HEK293 (cell line): ENCODE data around the gene RNF149.
"Not testable (repeated sequence)": the region's sequence is repeated elsewhere in the genome, so short reads cannot be mapped to it uniquely, and the experiment has no call there.

Source experiments
- CTCF ChIA-PET: fragments of 350-600 bp; formaldehyde crosslinking; extraction: SDS; loops from one replicate; lab custom pipeline; 2021; ENCODE audit warnings: antibody characterized with exemption; lab: Yijun Ruan, JAX
- POLR2A ChIA-PET: fragments of 300-600 bp; formaldehyde crosslinking; extraction: SDS; loops from one replicate; lab custom pipeline; 2020; ENCODE audit warnings: antibody characterized with exemption, inconsistent platforms; lab: Yijun Ruan, JAX
- H3K27ac ChIP-seq: fragments of 200-500 bp; sonication (Bioruptor generic); 2 replicates; pipeline ENCODE4 v1.5.1; 2014; ENCODE audit warnings: low read depth, low read length, control low read depth, inconsistent platforms; ENCODE audit errors: extremely low read depth
- H3K36me3 ChIP-seq, 2 experiments: fragments of 200-500 bp in 1 of 2; sonication (Bioruptor generic) in 1 of 2; 1 replicate in 1 of 2; 2 replicates in 1 of 2; pipeline ENCODE4 v1.5.1; 2014 to 2017; ENCODE audit warnings: inconsistent platforms in 2 of 2, low read length in 2 of 2; ENCODE audit not compliant: control insufficient read depth in 2 of 2, insufficient read depth in 1 of 2
- H3K4me1 ChIP-seq: fragments of 200-500 bp; sonication (Bioruptor generic); 2 replicates; pipeline ENCODE4 v1.5.1; 2014; ENCODE audit warnings: mild to moderate bottlenecking, low read length, inconsistent platforms; ENCODE audit not compliant: control insufficient read depth, insufficient read depth
- H3K4me3 ChIP-seq: 2 replicates; pipeline ENCODE4 v1.5.1; 2011; ENCODE audit warnings: low read depth, mild to moderate bottlenecking, control low read depth, low read length, moderate library complexity
- H3K9me3 ChIP-seq: fragments of 200-500 bp; sonication (Bioruptor generic); 2 replicates; pipeline ENCODE4 v1.5.1; 2014; ENCODE audit warnings: low read depth, low read length, inconsistent platforms; ENCODE audit not compliant: control insufficient read depth, insufficient read depth
- BCL6B ChIP-seq: fragments of 450-650 bp; formaldehyde crosslinking; IDR thresholded peaks from 2 replicates; pipeline ENCODE4 v1.5.1; 2017; ENCODE audit warnings: missing biosample characterization, missing genetic modification characterization
- KLF16 ChIP-seq: fragments of 450-650 bp; formaldehyde crosslinking; IDR thresholded peaks from 2 replicates; pipeline ENCODE4 v1.5.1; 2017; ENCODE audit warnings: missing biosample characterization, missing genetic modification characterization
- OSR2 ChIP-seq: fragments of 450-650 bp; formaldehyde crosslinking; IDR thresholded peaks from 2 replicates; pipeline ENCODE4 v1.5.1; 2016; ENCODE audit warnings: missing biosample characterization, missing genetic modification characterization
- SETDB1 ChIP-seq: IDR thresholded peaks from one replicate; pipeline ENCODE4 v1.6.1; 2017; ENCODE audit warnings: mild to moderate bottlenecking, low read length, moderate library complexity, mixed read lengths; ENCODE audit not compliant: insufficient read length
- TCF7L2 ChIP-seq: IDR thresholded peaks from 2 replicates; pipeline ENCODE4 v1.6.1; 2011; ENCODE audit warnings: low read depth, mild to moderate bottlenecking, inconsistent platforms, low read length, moderate library complexity, borderline replicate concordance
- YY2 ChIP-seq: fragments of 450-650 bp; formaldehyde crosslinking; IDR thresholded peaks from 2 replicates; pipeline ENCODE4 v1.5.1; 2016; ENCODE audit warnings: missing biosample characterization, missing genetic modification characterization
- ZBTB8A ChIP-seq: fragments of 450-650 bp; formaldehyde crosslinking; IDR thresholded peaks from 2 replicates; pipeline ENCODE4 v1.5.1; 2016; ENCODE audit warnings: missing biosample characterization, missing genetic modification characterization
- ZNF138 ChIP-seq: fragments of 450-650 bp; formaldehyde crosslinking; IDR thresholded peaks from 2 replicates; pipeline ENCODE4 v1.5.1; 2016; ENCODE audit warnings: missing biosample characterization, missing genetic modification characterization, borderline replicate concordance
- ZNF140 ChIP-seq: fragments of 450-650 bp; formaldehyde crosslinking; IDR thresholded peaks from 2 replicates; pipeline ENCODE4 v1.5.1; 2016; ENCODE audit warnings: missing biosample characterization, missing genetic modification characterization
- ZNF157 ChIP-seq: fragments of 450-650 bp; formaldehyde crosslinking; IDR thresholded peaks from 2 replicates; pipeline ENCODE4 v1.5.1; 2016; ENCODE audit warnings: missing biosample characterization, missing genetic modification characterization
- ZNF2 ChIP-seq: fragments of 450-650 bp; formaldehyde crosslinking; IDR thresholded peaks from 2 replicates; pipeline ENCODE4 v1.5.1; 2016; ENCODE audit warnings: missing biosample characterization, missing genetic modification characterization
- ZNF248 ChIP-seq: fragments of 450-650 bp; formaldehyde crosslinking; IDR thresholded peaks from 2 replicates; pipeline ENCODE4 v1.5.1; 2017; ENCODE audit warnings: missing biosample characterization, missing genetic modification characterization
- ZNF302 ChIP-seq: fragments of 450-650 bp; formaldehyde crosslinking; IDR thresholded peaks from 2 replicates; pipeline ENCODE4 v1.5.1; 2016; ENCODE audit warnings: missing biosample characterization, missing genetic modification characterization, low read depth
- ZNF350 ChIP-seq: fragments of 450-650 bp; formaldehyde crosslinking; IDR thresholded peaks from 2 replicates; pipeline ENCODE4 v1.5.0; 2017; ENCODE audit warnings: missing biosample characterization, mild to moderate bottlenecking, missing genetic modification characterization
- ZNF544 ChIP-seq: fragments of 450-650 bp; formaldehyde crosslinking; IDR thresholded peaks from 2 replicates; pipeline ENCODE4 v1.5.0; 2017; ENCODE audit warnings: missing biosample characterization, missing genetic modification characterization
- ZNF658 ChIP-seq: fragments of 450-650 bp; formaldehyde crosslinking; IDR thresholded peaks from 2 replicates; pipeline ENCODE4; 2016; ENCODE audit warnings: missing biosample characterization, missing genetic modification characterization
- TF ChIP-seq, protein P1 (sequence below): fragments of 450-650 bp; formaldehyde crosslinking; IDR thresholded peaks from 2 replicates; pipeline ENCODE4 v1.5.0; 2017; ENCODE audit warnings: missing biosample characterization, missing genetic modification characterization, borderline replicate concordance
- TF ChIP-seq, protein P2 (sequence below): fragments of 450-650 bp; IDR thresholded peaks from 2 replicates; pipeline ENCODE4 v1.5.1; 2018; ENCODE audit warnings: missing biosample characterization, missing genetic modification characterization

Gene RNF149

GRCh38 chr2:101328474-101329007 lies 20.0 kb upstream of the RNF149 start (continued):
- TF ChIP-seq BCL6B (tag by site-specific recombination), result no peak
- TF ChIP-seq TCF7L2, result no peak

- H3K4me3 ChIP-seq, result no peak overlapping the region
- CTCF ChIA-PET, result no interaction called here
Observed at GRCh38 chr2:101327863-101328394, 19.4 kb upstream of the RNF149 start.

GRCh38 chr2:101325425-101325824 lies 16.9 kb upstream of the RNF149 start:
- TF ChIP-seq ZNF350 (no peak), SETDB1 (peak; percentile 89)
- TF ChIP-seq, all 188 proteins: peak for 1
- H3K4me3 ChIP-seq, result no peak overlapping the region
- CTCF ChIA-PET, result interaction anchor here (0.6 to 1.0 kb wide), 3 partner anchors 20 to 94 kb away, joined by 3 to 4 read pairs (median 4); partner anchors contain the start of gene CREG2
- no peaks in the 10 kb centered on the region for H3K9me3 ChIP-seq
- H3K36me3 ChIP-seq, result no peaks in the 10 kb centered on the region
- H3K27ac ChIP-seq, result no peak overlapping the region
- H3K4me1 ChIP-seq, result no peaks in the 10 kb centered on the region
- POLR2A ChIA-PET, result no interaction called here

More at GRCh38 chr2:101327863-101328394, 19.4 kb upstream of the RNF149 start:
- POLR2A ChIA-PET, result no interaction called here
- Histone ChIP-seq H3K36me3 (no peaks in the 10 kb centered on the region), H3K4me1 (no peaks in the 10 kb centered on the region), H3K9me3 (no peaks in the 10 kb centered on the region), H3K27ac (no peak overlapping the region)
- TF ChIP-seq YY2 (tag by site-specific recombination) (no peak), ZNF138 (tag by site-specific recombination) (no peak), ZNF658 (tag by site-specific recombination) (no peak), ZNF544 (tag by site-specific recombination) (no peak), ZNF248 (tag by site-specific recombination) (no peak), OSR2 (tag by site-specific recombination) (no peak), KLF16 (tag by site-specific recombination) (no peak), ZNF2 (no peak), ZBTB8A (no peak), ZNF157 (tag by site-specific recombination) (no peak), ZNF140 (tag by site-specific recombination) (no peak), ZNF302 (tag by site-specific recombination) (no peak)
- TF ChIP-seq, protein P1, sequence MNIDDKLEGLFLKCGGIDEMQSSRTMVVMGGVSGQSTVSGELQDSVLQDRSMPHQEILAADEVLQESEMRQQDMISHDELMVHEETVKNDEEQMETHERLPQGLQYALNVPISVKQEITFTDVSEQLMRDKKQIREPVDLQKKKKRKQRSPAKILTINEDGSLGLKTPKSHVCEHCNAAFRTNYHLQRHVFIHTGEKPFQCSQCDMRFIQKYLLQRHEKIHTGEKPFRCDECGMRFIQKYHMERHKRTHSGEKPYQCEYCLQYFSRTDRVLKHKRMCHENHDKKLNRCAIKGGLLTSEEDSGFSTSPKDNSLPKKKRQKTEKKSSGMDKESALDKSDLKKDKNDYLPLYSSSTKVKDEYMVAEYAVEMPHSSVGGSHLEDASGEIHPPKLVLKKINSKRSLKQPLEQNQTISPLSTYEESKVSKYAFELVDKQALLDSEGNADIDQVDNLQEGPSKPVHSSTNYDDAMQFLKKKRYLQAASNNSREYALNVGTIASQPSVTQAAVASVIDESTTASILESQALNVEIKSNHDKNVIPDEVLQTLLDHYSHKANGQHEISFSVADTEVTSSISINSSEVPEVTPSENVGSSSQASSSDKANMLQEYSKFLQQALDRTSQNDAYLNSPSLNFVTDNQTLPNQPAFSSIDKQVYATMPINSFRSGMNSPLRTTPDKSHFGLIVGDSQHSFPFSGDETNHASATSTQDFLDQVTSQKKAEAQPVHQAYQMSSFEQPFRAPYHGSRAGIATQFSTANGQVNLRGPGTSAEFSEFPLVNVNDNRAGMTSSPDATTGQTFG (tag by site-specific recombination), result no peak
- TF ChIP-seq, protein P2, sequence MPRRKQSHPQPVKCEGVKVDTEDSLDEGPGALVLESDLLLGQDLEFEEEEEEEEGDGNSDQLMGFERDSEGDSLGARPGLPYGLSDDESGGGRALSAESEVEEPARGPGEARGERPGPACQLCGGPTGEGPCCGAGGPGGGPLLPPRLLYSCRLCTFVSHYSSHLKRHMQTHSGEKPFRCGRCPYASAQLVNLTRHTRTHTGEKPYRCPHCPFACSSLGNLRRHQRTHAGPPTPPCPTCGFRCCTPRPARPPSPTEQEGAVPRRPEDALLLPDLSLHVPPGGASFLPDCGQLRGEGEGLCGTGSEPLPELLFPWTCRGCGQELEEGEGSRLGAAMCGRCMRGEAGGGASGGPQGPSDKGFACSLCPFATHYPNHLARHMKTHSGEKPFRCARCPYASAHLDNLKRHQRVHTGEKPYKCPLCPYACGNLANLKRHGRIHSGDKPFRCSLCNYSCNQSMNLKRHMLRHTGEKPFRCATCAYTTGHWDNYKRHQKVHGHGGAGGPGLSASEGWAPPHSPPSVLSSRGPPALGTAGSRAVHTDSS (tag by site-specific recombination), result no peak

GRCh38 chr2:101316568-101316967 lies 8.1 kb upstream of the RNF149 start:
- CTCF ChIA-PET, H3K27ac ChIP-seq, H3K36me3 ChIP-seq, POLR2A ChIA-PET, H3K4me3 ChIP-seq, H3K9me3 ChIP-seq, H3K4me1 ChIP-seq: not testable (repeated sequence)
